ENCODE results near the gene FBXO39.
A peak's percentile ranks its signal among the peaks of the same experiment; 100 is the strongest.
"Not testable (repeated sequence)": the region's sequence is repeated elsewhere in the genome, so short reads cannot be mapped to it uniquely, and the experiment has no call there.

Gene FBXO39

DNA sequence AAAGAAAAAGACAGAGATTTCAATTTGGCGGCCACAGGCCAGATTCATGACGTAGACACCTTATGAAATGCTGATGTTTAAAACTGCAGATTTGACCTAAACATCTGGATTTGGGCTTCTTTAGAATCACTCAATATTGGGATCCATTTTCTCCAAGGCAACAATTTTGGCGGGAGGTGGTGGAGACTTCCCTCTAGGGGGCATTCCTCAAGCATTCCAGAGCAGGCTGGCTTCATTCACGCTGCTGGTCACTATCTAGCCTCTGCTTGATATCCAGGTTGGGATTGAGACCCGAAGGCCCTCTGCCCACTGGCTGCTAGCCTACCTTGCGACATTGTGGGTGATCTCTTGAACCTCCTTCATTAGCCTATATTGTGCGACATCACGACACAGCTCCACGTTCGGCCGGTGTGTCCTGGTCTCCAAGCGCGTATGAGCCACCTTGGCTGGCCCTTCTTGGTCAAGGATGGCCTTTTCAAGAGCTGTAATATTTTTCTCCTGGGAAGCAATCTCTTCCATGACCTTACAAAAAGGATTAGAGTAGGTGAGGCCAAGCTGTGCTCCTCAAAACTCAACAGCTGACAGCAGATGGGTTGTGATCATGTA, 24.5 kb downstream of the FBXO39 start:
- no peak for DNase-seq (ENCODE audit: low read depth)
- TF ChIP-seq, protein P1, sequence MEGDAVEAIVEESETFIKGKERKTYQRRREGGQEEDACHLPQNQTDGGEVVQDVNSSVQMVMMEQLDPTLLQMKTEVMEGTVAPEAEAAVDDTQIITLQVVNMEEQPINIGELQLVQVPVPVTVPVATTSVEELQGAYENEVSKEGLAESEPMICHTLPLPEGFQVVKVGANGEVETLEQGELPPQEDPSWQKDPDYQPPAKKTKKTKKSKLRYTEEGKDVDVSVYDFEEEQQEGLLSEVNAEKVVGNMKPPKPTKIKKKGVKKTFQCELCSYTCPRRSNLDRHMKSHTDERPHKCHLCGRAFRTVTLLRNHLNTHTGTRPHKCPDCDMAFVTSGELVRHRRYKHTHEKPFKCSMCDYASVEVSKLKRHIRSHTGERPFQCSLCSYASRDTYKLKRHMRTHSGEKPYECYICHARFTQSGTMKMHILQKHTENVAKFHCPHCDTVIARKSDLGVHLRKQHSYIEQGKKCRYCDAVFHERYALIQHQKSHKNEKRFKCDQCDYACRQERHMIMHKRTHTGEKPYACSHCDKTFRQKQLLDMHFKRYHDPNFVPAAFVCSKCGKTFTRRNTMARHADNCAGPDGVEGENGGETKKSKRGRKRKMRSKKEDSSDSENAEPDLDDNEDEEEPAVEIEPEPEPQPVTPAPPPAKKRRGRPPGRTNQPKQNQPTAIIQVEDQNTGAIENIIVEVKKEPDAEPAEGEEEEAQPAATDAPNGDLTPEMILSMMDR (conservative IDR thresholded peaks at IDR 0.05; ENCODE audit: low read length), result no peak
- no peak overlapping the region for H3K4me3 ChIP-seq (ENCODE audit: low read length)

DNA sequence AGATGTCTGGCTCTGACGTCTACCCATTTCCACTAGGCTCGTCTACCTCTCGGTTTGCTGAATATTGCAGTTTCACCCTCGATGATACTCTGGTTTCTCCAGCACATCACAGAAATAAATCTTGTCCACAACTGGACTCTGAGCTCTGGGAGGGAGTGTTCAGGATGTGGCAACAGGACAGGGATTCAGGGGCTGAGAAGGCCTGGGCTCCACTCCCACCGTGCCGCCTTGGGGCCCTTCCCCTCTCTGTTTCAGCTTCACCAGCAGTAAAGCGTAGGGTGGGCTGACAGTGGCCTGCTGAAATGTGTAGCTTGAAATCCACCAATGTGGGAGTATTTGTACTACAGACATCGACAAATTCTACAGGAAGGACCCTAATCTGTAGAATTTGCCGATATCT, 35.5 kb downstream of the FBXO39 start:
- no peak overlapping the region for H3K4me3 ChIP-seq (ENCODE audit: low read length)
- TF ChIP-seq, protein P1 (conservative IDR thresholded peaks at IDR 0.05; ENCODE audit: low read length), result no peak
- no peak for DNase-seq (ENCODE audit: low read depth)

DNA sequence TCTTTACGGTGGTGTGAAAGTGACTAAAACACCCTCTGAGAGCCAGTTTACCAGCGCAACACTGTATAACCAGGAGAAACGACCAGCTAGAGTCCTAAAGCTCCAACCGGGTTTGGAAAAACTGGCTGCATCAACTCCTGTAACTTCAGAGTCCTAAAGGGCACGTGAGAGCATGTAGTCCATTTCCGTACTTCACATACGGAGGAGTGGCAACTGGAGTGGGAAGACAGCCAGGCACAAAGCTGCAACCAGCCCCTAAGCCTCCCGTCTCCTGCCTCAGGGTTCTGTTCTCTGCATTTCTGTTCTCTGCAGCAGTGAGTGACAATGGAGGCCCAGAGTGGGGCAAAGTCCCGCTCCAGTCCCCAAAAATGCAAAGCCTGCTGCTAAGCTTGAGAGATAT, 36.3 kb downstream of the FBXO39 start:
- TF ChIP-seq, protein P1 (conservative IDR thresholded peaks at IDR 0.05; ENCODE audit: low read length), result no peak
- H3K4me3 ChIP-seq (ENCODE audit: low read length), result no peak overlapping the region
- no peak for DNase-seq (ENCODE audit: low read depth)

DNA sequence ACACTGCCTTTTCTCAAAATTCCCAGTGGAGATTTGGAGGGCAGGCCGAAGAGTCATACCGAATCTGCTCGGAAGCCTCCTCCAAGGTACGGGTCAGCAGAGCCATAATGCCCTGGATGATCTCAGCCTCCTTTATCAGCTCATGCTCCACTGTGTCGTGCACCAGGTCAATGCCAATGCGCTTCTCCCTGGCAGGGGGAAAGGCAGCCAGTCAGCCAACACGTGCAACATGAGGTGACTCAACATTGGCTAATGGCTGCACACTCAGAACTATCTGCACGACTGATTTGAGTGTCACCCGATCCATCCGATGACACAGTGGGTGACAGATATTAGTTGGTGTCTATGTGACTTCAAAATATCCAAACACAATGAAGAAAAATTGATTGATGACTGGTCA, 39.8 kb downstream of the FBXO39 start:
- no peak overlapping the region for H3K4me3 ChIP-seq (ENCODE audit: low read length)
- TF ChIP-seq, protein P1 (conservative IDR thresholded peaks at IDR 0.05; ENCODE audit: low read length), result no peak
- DNase-seq (ENCODE audit: low read depth), result no peak

DNA sequence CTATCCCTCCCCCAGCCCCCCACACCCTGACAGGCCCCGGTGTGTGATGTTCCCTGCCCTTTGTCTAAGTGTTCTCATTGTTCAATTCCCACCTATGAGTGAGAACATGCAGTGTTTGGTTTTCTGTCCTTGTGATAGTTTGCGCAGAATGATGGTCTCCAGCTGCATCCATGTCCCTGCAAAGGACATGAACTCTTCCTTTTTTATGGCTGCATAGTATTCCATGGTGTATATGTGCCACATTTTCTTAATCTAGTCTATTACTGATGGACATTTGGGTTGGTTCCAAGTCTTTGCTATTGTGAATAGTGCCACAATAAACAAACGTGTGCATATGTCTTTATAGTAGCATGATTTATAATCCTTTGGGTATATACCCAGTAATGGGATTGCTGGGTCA, 40.4 kb downstream of the FBXO39 start:
- H3K4me3 ChIP-seq (ENCODE audit: low read length); DNase-seq (ENCODE audit: low read depth): not testable (repeated sequence)

DNA sequence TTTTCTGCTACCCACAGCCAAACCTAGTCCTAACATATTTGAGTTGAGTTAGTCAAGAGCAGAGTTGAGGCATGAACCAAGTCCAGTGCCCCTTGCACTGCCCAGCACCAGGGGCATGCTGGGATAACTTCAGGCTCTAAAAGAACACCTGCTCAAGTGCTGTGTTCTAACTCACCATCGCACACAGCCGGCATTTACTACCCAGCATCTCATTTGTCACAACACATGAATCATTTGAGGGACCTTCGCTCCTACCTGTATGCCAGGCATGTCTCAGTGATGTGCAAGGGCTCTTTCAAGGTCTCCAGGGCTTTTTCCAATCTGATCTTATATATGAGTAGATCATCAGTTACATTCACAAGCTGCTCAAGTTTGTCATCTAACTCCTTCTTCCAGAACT, 42.9 kb downstream of the FBXO39 start:
- TF ChIP-seq, protein P1 (conservative IDR thresholded peaks at IDR 0.05; ENCODE audit: low read length), result no peak
- H3K4me3 ChIP-seq (ENCODE audit: low read length), result no peak overlapping the region
- DNase-seq (ENCODE audit: low read depth), result no peak

DNA sequence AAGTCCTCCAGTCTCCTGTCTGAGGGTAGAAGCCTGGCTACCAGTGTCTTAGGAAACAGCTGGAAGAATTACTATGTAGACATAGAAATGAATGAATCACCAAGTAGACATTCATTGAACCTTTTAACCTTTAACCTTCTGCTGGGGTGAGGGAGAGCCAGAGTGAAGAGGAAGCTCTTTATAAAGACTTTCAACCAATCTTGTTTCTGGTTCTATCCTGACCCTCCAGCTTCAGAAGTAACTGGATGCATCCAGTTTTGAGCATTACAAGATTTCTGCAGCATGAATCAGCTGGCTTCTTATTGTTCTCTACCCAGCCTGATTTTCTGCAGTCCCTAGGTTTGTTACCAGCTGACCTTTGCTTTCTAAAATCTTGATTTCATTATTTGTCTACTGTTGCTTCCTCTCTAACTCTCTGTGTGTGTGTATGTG, 47.0 kb downstream of the FBXO39 start:
- DNase-seq (ENCODE audit: low read depth), result peak; percentile 65
- TF ChIP-seq, protein P1 (conservative IDR thresholded peaks at IDR 0.05; ENCODE audit: low read length), result no peak
- H3K4me3 ChIP-seq (ENCODE audit: low read length), result no peak overlapping the region

Measured in AG10803 (cell line).